Left ventricle myocardium inferior (tissue), 1 donor: Measurements from ENCODE around the gene RAMP3. TPM values are rescaled to one million over a fixed set of nuclear protein-coding genes. Genes with fewer than 3 reads are reported as not detected.

Experiments
- DNase-seq: peaks from one replicate; pipeline ENCODE4 v3.0.0-alpha.2; 2020
- H3K27ac ChIP-seq: fragments of 200-600 bp; replicated peaks from 2 replicates; pipeline ENCODE4 v1.8.0; 2021
- H3K27me3 ChIP-seq: fragments of 200-600 bp; 2 replicates; pipeline ENCODE4 v1.8.0; 2021; ENCODE audit warnings: low read depth
- H3K36me3 ChIP-seq: fragments of 200-600 bp; 2 replicates; pipeline ENCODE4 v1.8.0; 2021
- H3K4me1 ChIP-seq: fragments of 200-600 bp; 2 replicates; pipeline ENCODE4 v1.8.0; 2021
- H3K4me3 ChIP-seq: fragments of 200-600 bp; 2 replicates; pipeline ENCODE4 v1.8.0; 2021; ENCODE audit warnings: mild to moderate bottlenecking, moderate library complexity
- H3K9me3 ChIP-seq: fragments of 200-600 bp; replicated peaks from 2 replicates; pipeline ENCODE4 v1.8.0; 2021
- CTCF ChIP-seq: fragments of 200-600 bp; IDR thresholded peaks from 2 replicates; pipeline ENCODE4 v1.8.0; 2021; ENCODE audit warnings: antibody characterized with exemption, mild to moderate bottlenecking, borderline replicate concordance
- intact Hi-C: fragments of 100-400 bp; cut with micrococcal nuclease; formaldehyde crosslinking; loops from one replicate; pipeline ENCODE4 v1.11.0; 2022
- total RNA-seq: library from RNA; stranded (reverse); fragmentation: NEBNext Ultra II Directional; extraction: Animal tissue kit (Norgen Biotek cat#: 25700); gene quantifications from one replicate; pipeline ENCODE4 v1.2.1, GENCODE V29; 2021
- donor health status: DM: no; HTN: yes; CAD: no; lungs with severe emphysema.

The RAMP3 gene
- total RNA-seq, 1 donor from 2014 or later: 30.7 TPM

GRCh38 chr7:45143616-45144015 lies 14.0 kb upstream of the RAMP3 start:
- no peak overlapping the region for H3K4me3 ChIP-seq
- intact Hi-C loops: no loop called here
- H3K9me3 ChIP-seq: no peaks in the 10 kb centered on the region
- H3K36me3 ChIP-seq: no peaks in the 10 kb centered on the region
- DNase-seq: no peak
- H3K27me3 ChIP-seq: peaks cover 49% of the 10 kb centered on the region
- no peak overlapping the region for H3K27ac ChIP-seq
- no peaks in the 10 kb centered on the region for H3K4me1 ChIP-seq
- TF ChIP-seq CTCF: no peak

DNA sequence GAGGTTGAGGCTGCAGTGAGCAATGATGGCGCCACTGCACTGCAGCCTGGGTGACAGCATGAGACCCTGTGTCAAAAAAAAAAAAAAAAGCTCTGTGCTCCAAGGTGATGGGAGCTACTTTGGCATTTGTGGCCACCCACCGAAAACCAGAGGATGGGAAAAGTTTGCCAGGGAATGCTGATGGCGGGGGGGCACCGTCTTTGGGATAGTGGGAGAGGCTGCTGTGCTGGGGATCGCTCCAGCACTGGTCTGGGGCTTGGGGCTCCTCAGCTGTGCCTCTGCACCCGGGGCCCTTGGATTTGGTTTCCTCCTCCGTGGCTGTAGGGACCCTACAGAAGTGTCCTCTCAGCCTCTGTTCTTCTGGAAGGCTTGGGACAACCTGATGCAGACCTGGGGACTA lies 11.7 kb upstream of the RAMP3 start:
- no peak for TF ChIP-seq CTCF
- Histone ChIP-seq H3K4me3 (no peak overlapping the region), H3K27ac (no peak overlapping the region), H3K9me3 (no peaks in the 10 kb centered on the region), H3K27me3 (peaks cover 54% of the 10 kb centered on the region), H3K4me1 (no peaks in the 10 kb centered on the region), H3K36me3 (no peaks in the 10 kb centered on the region)
- intact Hi-C loops: no loop called here
- no peak for DNase-seq

DNA sequence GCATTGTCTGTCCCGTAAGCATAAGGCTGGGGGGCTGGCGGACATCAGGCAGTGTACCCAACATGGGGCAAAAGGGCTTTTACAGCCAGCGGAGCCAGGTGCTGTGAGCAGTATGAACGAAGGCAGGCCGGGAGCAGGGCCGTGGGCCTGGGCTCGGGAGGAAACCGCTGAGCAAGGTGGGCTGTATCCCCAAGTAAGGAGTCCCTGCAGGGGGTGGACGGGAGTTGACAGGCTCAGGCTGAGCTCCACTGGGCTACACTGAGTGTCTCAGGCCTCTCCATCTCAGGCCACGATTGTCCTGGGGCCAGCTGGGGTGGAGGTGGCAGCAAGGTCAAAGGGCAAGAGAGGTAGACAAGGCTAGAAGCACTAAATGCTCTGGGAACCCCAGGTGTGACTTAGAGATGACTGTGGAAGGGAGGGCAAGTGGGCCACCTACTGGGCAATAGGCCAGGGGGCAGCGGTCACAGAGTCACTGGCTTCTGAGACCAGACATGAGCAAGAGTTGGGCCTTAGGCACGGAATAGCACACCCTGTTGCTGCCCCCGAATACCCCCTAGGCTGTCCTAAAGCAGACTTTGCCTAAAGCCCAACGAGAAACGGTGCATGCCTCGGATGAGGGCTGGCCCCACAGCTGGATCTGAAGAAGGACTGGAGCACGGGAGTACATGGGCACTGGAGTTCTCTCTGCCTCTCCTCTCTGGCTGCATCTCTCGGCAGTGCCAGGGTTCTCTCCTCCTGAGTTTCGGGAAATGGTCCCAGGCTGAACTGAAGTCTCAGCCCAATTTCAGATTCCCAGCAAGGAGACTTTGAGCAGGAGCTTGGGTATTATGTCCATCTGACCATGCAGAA lies 10.8 kb upstream of the RAMP3 start:
- Histone ChIP-seq H3K27ac (no peak overlapping the region), H3K9me3 (no peaks in the 10 kb centered on the region), H3K27me3 (peaks cover 60% of the 10 kb centered on the region), H3K4me3 (no peak overlapping the region), H3K36me3 (no peaks in the 10 kb centered on the region), H3K4me1 (no peaks in the 10 kb centered on the region)
- intact Hi-C loops: no loop called here
- no peak for TF ChIP-seq CTCF
- DNase-seq: no peak

DNA sequence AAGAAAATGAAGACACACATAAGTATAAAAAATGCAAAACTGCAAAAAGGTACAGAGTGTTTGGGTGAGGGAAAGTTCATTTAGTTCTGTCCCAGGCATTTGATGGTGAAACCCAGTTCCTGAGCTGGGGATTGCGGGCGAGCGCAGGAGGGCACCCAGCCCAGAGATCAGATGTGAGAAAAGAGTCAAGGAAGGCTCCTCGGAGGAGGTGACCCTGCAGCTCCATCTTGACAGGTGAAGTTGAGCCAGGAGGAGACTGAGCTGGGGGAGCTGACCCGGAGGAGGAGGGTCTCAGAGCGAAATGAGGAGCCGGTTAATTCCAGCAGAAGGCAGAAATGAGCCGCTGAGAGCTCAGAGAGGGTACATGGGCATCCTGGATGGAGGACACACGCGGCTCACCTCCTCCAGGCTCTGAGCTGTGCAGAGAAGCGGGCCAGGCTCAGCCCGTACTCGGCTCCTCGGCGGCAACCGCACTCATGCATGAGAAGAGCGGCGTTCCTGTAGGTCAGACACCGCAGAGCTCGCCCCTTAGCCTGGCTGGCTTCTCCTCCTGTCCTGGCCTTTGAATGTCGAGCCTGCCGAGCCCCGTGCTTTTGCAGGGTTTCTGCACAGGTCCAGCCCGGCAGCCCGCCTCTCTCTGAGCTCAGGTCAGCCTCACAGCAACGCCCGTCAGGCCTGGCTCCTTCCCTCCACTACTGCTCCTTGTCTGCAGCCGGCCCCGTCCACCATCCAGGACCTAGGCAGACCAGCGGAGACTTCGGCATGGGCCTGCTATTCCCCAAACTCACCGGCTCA lies 9.5 kb upstream of the RAMP3 start:
- Histone ChIP-seq H3K4me3 (no peak overlapping the region), H3K36me3 (no peaks in the 10 kb centered on the region), H3K4me1 (no peaks in the 10 kb centered on the region), H3K27me3 (peaks cover 60% of the 10 kb centered on the region), H3K9me3 (no peaks in the 10 kb centered on the region), H3K27ac (no peak overlapping the region)
- DNase-seq: no peak
- intact Hi-C loops: no loop called here
- no peak for TF ChIP-seq CTCF

DNA sequence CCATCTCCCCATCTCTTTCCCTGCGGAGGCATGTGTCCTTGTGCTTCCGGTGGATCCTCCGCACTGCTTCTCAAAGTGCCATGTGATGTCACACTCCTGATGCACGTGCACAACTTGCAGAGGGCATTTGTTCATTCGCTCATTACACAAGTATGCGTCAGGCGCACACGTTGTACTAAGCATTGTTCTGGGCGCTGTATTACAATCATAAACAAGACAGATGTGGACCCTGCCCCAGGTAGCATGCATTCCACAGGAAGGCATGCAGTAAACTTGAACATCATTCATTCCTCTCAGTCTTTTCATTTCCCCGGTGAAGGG lies 9.0 kb upstream of the RAMP3 start:
- Histone ChIP-seq H3K4me1 (no peaks in the 10 kb centered on the region), H3K27me3 (peaks cover 60% of the 10 kb centered on the region), H3K9me3 (no peaks in the 10 kb centered on the region), H3K27ac (no peak overlapping the region), H3K4me3 (no peak overlapping the region), H3K36me3 (no peaks in the 10 kb centered on the region)
- no peak for TF ChIP-seq CTCF
- intact Hi-C loops: no loop called here
- DNase-seq: no peak
